HG02943 (cell line): Measurements from ENCODE around the gene BPIFB2.

ENCODE experiments used
- ATAC-seq: cut with Tn5 transposase; IDR thresholded peaks from one replicate; pipeline ENCODE4 v1.9.1; 2021; ENCODE audit warnings: mild to moderate bottlenecking, low read depth, moderate library complexity; ENCODE audit not compliant: unreplicated experiment

The BPIFB2 gene

DNA sequence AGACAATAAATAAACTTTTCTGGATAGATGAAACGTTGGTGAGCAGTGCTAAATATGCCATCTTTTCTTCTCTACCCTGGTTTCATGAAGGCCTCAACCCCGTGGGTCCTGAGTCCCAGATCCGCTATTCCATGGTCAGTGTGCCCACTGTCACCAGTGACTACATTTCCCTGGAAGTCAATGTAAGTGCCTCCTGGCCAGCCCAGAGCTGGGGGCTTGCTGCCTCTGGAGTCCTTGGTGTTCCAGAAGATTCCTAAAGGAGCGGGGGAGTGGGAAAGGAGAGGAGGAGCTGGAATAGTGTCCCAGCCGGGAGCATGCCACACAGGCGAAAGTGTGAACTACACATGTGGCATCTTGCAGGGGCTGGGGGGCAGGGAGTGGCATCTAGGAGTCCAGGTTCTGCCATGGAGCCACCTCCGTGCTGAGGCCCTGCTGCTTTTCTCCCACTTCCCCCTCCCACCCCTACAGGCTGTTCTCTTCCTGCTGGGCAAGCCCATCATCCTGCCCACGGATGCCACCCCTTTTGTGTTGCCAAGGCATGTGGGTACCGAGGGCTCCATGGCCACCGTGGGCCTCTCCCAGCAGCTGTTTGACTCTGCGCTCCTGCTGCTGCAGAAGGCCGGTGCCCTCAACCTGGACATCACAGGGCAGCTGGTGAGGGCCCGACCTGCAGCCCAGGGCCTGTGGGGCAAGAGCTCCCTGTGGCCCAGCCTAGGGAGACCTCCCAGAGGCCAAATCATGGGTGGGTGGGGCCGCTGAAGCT, 10.8 kb downstream of the BPIFB2 start:
- no peak for ATAC-seq

DNA sequence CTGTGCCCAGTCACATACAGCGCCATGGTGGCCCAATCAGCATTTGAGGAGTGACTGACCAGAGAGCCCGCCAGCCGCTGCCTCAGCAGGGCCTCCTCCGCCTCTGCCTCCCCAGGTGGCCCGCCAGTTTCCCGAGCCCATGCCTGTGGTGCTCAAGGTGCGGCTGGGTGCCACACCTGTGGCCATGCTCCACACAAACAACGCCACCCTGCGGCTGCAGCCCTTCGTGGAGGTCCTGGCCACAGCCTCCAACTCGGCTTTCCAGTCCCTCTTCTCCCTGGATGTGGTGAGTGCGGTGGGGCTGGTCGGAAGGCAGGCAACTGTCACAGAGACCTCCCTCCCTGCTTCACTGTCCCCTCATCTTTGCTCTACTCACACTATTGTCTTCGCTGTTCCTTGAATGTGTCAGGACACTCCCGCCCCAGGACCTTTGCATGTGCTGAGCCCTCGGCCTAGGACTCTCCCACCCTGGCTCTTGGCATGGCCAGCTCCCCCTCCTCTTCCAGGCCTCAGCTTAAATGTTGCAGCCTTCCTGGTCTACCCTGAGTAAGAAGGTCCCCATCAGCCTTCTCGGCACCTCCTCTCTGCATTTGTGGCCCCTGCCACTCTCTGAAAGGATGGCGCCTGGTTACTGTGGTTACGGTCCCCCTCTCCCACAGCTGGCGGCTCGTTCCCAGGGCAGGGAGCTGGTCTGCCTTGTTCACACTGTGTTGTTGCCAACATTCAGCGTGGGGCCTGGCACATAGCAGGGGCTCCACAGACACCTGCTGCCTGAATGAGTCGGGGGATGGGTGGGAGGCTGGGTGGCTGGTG, 12.2 kb downstream of the BPIFB2 start:
- ATAC-seq = no peak

DNA sequence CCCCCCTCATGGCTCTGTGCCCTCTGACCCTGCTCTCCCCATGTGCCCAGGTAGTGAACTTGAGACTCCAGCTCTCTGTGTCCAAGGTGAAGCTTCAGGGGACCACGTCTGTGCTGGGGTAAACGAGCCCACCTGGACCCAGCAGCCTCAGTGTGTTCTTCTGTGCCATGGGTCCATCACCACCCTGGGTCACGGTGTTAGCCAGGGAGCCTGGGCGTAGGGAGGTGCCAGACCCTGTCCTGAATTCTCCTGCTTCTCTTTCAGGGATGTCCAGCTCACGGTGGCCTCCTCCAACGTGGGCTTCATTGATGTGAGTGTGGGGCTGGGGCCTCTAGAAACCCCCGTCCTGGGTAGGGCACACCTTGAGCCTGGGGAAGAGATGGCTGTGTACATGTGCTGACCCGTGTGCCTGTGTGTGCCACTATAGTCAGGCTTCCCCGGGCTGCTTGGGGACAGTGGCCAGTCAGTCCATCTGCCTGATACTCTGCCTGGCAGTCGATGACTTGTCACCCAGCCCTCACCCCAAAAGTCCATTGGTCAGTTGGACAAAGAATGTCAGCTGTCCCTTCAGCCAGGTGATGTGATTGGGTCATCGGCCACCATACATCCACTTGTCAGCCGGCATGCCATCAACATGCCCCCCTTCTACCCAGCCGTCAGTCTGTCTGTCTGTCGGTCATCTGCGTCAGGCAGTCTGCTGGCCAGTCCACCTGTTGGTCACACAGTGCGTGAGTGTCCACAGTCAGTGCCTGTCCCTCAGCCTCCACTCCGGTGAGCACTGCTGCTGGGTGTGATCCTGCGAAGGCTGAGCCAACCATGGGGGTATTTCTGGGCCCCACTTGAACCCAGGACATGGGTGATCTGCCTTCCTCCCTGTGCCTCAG, 13.0 kb downstream of the BPIFB2 start:
- no peak for ATAC-seq

DNA sequence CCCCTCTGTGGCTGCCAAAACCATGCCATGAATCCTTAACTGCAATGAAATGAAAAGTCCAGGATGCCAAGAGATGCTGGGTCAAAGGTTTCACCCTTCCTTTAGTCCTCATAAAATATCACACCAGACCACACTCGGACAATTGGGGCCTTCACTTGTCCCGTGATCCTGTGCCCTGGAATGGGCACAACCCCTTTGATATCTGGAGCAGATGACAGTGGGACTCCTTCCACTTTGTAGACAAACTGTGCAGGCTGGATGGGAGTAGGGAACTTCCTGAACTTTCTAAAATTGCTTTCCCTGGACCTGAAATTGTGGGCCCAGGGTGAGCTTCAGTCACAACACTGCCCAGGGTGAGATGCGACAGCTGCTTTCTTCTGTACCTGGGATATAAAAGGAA, 14.4 kb downstream of the BPIFB2 start:
- no peak for ATAC-seq

DNA sequence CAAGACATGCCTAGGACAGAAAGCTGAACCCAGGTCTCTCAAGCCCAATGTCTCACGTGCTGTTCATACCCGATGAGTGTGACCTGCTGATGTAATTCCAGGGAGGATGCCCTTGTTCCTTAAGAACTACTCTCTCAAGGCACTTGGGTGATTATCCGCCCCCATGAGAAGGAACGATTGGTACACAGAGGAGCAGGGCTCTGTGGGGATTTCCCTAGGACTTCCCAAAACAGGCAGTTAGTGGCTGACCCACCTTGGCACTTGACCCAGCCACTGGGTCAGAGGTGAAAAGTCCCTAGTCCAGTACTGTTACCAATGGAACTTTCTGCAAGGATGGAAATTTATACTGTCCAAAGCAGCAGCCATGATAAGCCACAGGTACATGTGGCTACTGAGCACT, 14.8 kb downstream of the BPIFB2 start:
- ATAC-seq = no peak

DNA sequence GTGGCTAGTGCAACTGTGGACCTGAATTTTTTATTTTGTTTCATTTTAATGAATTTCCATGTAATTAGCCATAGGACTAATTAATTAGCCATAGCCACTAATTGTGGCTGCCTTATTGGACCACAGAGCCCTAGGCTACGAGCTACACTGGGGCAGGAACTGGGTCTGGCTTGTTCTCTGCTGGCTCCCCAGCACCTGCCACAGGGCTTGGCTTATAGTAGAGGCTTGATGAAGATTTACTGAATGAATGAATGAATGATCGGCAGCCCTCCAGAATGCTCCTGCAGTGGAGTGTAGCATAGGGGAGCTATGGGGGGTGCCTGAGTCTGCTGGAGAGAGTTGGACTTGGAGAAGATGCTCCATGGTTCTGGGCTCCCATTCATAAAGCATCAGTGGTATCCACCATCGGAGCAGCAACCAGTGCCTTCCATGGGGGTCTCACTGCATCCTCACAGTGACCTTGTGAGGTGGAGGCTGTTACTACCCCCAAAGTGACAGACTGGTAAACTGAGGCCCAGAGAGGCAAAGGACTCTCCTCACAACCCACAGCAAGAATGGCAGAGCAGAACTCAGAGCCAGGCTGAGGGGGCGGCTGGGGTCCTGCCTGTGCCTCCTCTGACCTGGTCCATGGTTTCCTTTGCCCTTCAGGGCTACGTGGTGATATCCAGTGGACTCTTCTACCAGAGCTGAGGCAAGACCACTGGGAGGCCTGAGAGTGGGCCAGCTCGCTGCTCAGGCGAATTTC, 15.4 kb downstream of the BPIFB2 start:
- no peak for ATAC-seq

DNA sequence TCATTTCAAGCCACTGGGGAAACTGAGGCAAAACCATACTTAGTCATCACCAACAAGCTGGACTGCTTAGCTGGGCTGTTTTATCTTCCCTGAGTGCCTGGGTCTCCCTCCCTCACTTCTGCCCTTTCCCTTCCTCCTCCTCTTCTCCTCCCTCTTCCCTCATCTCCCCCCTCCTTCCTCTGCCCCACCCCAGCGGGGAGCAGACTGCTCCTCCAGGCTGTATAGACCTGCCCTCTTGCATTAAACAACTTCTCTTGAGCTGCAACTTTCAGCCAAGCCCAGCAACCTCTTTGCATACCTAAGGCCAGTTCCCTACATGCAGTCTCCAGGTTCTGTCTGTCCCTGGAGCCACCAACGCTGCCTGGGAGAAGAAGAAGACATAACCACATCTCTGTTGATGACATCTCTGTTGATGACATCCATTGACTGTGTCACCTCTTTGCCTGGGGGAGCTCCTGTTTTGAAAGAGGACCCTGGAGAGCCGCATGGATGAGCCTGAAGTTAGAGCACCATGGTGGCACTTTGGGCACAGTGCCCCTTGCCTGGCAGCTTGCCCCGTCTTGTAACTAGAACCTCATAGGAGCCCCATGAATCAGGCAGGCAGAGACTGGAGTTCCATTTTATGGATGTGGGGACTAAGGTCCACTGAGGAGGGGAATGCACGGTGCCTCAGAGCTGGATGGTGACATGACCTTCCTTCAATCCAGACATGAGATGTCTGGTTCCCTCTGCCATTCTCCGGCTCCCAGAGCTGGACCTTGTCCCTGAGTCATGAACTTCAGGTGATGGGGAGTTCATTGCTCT, 16.1 kb downstream of the BPIFB2 start:
- no peak for ATAC-seq

DNA sequence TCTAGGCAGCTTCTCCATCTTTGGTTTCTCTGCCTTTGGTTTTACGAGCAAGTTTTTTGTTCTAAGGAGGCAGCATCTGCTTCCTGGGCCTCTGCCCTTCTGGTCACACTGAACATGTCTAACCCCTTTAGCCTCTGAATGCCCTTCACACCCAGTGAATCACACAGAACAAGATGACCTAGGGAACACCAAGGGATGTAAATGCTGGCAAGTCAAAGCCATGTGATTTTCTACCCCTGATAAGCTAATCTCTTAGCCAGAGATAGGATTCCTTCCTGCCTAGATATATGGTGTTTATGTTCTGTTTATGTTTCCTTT, 16.7 kb downstream of the BPIFB2 start:
- ATAC-seq = no peak

DNA sequence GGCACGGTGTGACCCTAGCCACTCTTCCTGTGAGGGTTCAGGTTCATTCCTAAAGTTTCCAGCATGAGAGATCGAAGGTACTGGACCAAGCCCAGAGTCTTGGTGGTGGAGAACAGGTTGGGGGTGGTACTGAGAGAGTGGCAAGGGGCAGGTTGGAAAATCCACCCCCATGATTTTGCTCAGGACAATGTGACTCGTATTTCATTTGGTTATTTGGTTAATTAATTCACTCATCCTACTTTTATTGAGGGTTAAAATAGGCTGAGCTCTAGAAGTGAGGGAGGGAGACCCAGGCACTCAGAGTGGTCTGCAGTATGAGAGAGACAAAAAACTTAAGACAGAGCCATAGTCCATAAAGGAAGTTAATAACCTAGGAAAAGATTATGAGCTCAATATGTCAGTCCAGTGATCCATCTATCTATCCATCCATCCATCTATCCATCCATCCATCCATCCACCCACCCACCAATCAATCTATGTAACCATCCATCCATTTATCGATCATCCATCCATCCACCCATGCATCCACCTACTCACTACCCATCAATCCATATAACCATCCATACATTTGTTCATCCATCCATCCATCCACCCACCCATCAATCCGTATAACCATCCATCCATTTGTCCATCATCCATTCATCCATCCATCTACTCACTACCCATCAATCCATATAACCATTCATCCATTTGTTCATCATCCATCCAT, 17.3 kb downstream of the BPIFB2 start:
- no peak for ATAC-seq

DNA sequence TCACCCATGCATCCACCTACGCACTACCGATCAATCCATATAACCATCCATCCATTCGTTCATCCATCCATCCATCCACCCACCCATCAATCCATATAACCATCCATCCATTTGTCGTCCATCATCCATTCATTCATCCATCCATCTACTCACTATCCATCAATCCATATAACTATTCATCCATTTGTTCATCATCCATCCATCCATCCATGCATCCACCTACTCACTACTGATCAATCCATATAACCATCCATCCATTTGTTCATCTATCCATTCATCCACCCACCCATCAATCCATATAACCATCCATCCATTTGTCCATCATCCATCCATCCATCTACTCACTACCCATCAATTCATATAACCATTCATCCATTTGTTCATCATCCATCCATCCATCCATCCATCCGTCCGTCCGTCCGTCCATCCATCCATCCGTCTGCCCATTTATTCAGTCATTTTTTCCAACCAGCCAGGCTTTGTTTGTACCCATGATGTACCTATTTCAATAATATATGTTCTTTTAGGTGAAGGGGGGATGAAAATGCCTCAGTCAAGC, 17.9 kb downstream of the BPIFB2 start:
- no peak for ATAC-seq

DNA sequence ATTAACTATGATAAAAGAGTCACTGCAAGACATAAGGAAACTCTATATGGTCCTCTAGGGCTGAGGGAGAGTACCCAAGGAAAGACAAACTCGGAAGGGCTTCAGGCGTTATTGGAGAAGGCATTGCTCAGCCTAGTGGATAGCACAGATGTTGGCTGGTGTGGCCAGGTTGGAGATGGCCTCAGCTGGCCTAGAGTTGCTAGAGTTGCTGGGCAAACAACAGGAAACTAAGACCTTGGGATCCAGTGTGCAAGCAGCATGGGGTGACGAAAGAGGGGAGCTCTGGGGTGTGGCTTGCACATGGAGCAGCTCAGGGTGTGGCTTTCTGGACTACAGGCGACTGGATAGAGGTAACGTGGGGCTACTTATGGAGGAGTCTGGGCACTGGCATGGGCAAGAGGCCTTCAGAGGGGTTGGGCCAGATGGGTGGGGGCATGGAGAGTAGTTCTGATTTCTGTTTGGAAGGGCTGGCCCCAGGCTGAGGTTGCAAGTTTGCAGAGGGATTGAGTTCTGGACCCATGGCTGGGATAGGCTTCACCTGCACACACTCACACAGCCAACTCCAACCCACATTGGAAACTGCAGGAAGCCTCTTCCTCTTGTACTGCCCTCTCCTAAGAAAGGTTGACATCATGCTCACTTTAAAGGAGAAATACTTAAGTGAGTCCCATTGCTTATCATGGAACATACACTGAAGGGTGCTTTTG, 18.7 kb downstream of the BPIFB2 start:
- ATAC-seq = no peak

DNA sequence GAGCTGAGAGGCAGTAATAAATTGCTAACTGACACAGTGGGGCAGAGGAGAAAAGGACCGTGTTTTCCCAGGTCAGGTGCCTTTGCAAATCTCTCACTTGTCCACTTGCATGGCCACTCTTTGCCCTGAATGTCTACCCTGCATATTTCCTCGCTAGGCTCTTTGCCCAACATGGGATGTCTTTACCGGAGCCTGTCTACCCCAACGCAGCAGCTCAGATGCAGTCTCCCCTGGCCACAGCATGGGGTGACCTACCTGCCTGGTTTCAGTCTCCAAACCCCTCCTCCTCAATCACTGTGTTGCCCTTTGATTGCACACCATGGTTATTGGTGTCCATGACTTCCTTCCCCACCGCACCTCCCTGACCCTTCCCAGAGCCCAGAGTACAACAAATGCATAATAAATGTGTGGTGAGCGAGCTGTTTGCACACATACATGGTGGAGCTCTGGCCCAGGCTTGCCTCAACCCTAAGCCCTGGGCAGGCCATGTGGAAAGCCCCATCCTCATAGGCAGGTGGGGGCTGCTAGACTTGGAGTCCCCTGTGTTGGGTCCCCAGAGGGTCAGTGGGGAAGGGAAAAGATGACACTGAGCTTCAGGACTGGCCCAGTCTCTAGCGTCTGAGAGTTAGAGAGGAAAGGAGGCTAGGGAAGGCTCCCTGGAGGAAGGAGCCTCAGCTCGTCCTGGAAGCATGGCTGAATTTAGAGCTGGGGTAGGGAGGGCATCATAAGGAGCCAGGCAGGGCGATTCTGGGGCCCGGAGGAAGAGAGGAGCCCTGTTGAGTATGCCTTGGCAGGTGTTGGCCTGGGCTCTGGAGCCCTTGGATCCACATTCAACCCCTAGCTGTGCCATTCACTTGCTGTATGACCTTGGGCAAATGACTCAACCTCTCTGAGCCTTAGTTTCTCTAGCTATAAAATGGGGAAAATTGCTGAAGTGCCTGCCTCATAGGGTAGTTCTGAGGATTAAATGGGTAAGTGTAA, 19.6 kb downstream of the BPIFB2 start:
- no peak for ATAC-seq

DNA sequence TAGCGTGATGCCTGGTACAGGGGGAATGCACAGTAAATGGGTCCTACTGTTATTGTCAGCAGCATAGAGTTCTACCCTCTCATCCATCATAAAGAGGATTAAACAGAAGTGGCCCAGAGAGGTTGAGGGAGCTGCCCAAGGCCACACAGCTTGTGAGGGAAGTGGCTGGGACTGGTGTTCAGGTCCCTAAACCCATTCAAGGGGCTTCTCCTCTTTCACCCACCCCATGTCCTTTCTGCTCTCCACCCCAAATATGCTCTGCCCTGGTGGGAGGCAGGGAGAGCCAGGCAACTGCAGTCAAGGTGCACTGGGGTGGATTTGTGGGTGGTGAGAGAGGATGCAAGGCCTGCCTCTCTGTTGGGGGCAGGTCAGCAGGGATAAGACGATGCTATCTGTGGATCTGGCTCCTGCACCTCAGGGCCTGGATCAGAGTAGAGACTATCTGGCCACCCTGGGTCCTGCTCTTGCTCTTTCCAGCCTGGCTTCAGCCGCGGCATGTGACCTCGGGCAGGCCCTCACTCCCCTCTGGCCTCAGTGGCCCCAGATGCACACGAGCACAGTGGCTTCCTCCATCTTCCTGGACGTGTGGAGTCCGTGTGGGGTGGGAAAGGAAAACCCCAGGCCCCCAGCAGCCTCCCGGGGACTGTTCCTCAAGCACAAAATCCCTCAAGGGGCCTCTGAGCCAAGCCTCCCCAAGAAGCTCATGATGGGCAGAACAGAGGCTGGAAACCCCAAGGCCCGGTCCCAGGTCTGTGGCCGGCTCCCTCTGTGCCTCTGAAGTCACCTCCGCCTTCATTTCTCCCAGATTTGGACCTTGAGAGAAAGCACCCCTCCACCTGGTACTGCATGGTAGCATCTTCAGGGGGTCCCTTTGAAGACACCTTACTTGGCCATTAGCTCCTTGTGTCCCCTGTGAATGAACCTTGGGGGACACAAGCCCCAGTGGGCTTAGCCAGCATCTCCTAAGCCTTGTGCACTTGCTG, 20.6 kb downstream of the BPIFB2 start:
- ATAC-seq = no peak

DNA sequence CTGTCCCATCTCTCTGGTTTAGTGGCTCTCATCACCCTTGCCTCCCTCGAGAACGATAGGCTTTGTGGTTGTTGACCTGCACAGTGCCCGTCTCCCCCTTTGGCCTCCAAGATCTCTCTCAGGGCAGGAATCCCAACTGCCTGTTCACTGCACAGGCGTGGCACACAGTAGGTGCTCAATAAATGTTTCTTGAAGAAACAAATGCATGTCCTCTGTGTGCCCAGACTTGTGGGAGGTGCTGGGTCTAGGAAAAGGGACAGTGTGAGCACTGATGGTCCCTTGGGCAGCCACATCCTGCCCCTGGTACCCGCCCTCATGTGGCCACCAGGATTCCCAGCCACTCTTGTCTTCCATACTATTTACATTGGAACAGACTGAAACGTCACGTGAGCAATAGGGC, 21.4 kb downstream of the BPIFB2 start:
- ATAC-seq = no peak

DNA sequence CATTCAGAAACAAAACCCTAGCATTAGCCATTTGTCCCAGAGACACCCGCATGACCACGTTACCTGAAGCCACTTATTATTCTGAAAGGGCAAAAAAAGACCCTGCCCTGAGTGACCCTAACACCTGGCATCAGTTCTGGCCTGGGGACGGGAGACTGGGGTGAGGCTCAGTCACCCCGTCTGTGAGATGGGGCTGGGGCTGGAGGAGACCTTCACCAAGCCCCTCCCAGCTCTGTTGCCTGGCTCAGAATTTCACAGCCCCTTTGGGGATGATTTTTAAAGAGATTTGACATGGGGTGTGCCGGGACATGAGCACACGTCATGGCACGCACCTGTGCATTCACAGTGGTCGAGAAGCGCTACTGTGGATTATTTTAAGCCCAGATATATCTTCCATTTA, 22.6 kb downstream of the BPIFB2 start:
- no peak for ATAC-seq

DNA sequence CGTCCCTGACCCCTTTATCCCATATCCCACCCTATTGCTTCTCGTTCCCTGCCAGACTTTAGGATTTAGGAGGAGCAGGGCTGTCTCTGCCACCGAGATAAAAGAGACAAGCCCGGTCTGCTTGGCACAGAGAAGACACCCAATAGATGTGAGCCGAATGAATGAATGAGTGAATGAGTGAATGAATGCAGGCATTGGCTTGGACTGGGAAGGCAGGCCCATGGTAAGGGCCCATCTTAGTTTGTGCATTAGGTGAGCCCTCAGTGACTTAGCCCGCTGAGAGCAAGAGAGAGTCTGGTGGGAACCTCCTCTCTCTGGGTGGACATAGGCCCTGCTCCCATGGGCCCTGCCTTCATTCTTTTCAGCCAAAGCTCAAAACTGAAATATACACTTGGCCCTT, 23.1 kb downstream of the BPIFB2 start:
- no peak for ATAC-seq
